ENCODE data around the gene SCARB1. TPM values are rescaled to one million over a fixed set of nuclear protein-coding genes. Genes with fewer than 3 reads are reported as not detected.

SCARB1 gene
- total RNA-seq, 1 donor from 2014 or later = 81.1 TPM

GRCh38 chr12:124780752-124781685 is 82.6 kb downstream of the SCARB1 start:
- H3K4me3 ChIP-seq = no peak overlapping the region
- H3K9me3 ChIP-seq = no peaks in the 10 kb centered on the region
- H3K27me3 ChIP-seq = no peaks in the 10 kb centered on the region
- peaks cover 0 to 4% of the 10 kb centered on the region in 2 donors for H3K4me1 ChIP-seq
- peak overlapping the region in 1 of 2 donors; percentile 28 for H3K27ac ChIP-seq
- TF ChIP-seq, protein P1, sequence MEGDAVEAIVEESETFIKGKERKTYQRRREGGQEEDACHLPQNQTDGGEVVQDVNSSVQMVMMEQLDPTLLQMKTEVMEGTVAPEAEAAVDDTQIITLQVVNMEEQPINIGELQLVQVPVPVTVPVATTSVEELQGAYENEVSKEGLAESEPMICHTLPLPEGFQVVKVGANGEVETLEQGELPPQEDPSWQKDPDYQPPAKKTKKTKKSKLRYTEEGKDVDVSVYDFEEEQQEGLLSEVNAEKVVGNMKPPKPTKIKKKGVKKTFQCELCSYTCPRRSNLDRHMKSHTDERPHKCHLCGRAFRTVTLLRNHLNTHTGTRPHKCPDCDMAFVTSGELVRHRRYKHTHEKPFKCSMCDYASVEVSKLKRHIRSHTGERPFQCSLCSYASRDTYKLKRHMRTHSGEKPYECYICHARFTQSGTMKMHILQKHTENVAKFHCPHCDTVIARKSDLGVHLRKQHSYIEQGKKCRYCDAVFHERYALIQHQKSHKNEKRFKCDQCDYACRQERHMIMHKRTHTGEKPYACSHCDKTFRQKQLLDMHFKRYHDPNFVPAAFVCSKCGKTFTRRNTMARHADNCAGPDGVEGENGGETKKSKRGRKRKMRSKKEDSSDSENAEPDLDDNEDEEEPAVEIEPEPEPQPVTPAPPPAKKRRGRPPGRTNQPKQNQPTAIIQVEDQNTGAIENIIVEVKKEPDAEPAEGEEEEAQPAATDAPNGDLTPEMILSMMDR (IDR thresholded peaks at IDR 0.05) = no peak
- peaks cover 0 to 4% of the 10 kb centered on the region in 2 donors for H3K36me3 ChIP-seq
- no peak for DNase-seq (ENCODE audit: low spot score in 2 of 2)
- intact Hi-C loops (cut with DNase I) = no loop called here

- DNase-seq (ENCODE audit: low spot score in 2 of 2) = no peak
- no peak overlapping the region for H3K4me3 ChIP-seq
- H3K9me3 ChIP-seq = no peaks in the 10 kb centered on the region
- intact Hi-C loops (cut with DNase I) = no loop called here
- H3K27ac ChIP-seq = no peak overlapping the region
- H3K36me3 ChIP-seq = peaks cover 0 to 4% of the 10 kb centered on the region in 2 donors
- H3K27me3 ChIP-seq = no peaks in the 10 kb centered on the region
- H3K4me1 ChIP-seq = peaks cover 0 to 6% of the 10 kb centered on the region in 2 donors
- TF ChIP-seq, protein P1 (IDR thresholded peaks at IDR 0.05) = no peak
Observed at GRCh38 chr12:124780336-124780735, 83.3 kb downstream of the SCARB1 start.

DNA sequence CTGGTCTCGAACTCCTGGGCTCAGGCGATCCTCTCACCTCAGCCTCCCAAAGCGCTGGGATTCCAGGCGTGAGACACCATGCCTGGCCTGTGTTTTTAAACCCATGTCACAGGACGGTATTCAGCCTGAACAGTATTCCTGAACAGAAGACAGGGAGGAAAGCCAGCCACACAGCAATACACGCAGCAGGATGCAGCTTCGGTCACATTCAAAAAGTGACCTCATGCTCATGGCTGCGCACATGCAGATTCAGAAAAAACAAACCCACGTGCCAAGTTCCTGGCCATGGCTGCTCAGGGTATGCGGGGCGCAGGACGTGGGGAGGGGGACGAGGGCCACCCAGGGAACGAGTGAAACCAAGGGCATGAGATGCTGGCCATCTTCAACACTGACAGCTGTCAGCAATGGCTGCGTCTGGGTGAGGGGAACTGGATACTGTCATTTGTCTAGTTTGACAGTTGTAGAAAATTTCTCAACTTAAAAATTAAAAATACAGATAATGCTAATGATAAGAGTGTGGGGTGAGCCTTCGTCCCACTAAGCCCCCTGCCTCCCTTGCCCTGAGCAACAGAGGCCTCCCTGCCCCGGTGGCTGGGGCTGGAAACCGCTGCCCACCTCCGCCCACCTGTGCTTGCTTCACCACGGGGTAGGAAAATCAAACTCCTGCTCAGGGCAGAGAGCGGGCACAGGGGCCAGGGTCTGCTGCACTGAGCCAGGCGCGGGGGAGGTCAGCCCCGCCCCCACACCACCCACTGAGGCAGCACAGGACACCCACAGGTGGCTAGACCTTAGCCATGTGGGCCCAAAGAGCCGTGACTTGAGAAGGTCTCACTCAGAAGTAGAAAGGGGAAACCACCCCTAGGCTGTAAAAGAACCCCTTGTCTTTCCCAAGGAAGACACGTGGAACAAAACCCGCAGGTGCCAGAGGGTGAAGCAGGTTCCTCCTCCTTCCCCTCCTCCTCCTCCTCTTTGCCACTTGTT is 84.2 kb downstream of the SCARB1 start:
- Histone ChIP-seq H3K27me3 (no peaks in the 10 kb centered on the region), H3K27ac (no peak overlapping the region), H3K4me1 (peaks cover 0 to 10% of the 10 kb centered on the region in 2 donors), H3K4me3 (no peak overlapping the region), H3K36me3 (no peaks in the 10 kb centered on the region), H3K9me3 (no peaks in the 10 kb centered on the region)
- intact Hi-C loops (cut with DNase I) = no loop called here
- no peak for DNase-seq (ENCODE audit: low spot score in 2 of 2)
- TF ChIP-seq, protein P1 (IDR thresholded peaks at IDR 0.05) = no peak

DNA sequence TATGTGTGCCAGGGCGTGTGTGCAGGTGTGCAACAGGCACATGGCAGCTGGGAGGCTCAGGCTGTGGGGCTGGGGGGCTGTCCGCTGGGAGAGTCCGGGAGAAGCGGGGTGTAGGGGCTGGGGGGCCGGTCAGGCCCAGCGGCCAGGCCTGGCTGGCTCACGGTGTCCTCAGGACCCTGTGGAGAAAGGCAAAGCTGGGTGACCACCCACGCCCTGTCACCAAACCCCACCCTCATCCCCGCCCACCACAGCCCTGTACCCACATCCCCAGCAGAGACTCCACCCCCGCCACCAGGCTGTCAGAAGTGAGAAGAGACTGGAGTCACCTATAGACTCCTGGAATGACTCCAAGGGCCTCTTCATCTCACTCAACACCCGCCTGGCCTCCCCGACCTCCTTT is 85.3 kb downstream of the SCARB1 start:
- H3K4me3 ChIP-seq = no peak overlapping the region
- no peaks in the 10 kb centered on the region for H3K36me3 ChIP-seq
- no peaks in the 10 kb centered on the region for H3K27me3 ChIP-seq
- intact Hi-C loops (cut with DNase I) = no loop called here
- H3K9me3 ChIP-seq = no peaks in the 10 kb centered on the region
- DNase-seq (ENCODE audit: low spot score in 2 of 2) = no peak
- H3K27ac ChIP-seq = no peak overlapping the region
- TF ChIP-seq, protein P1 (IDR thresholded peaks at IDR 0.05) = no peak
- peaks cover 0 to 15% of the 10 kb centered on the region in 2 donors for H3K4me1 ChIP-seq
